ENCODE data around the gene SEMA3D.
"Not testable (repeated sequence)": the region's sequence is repeated elsewhere in the genome, so short reads cannot be mapped to it uniquely, and the experiment has no call there.

SEMA3D gene

GRCh38 chr7:85022064-85022697 is 164.7 kb downstream of the SEMA3D start:
- no peak for DNase-seq

GRCh38 chr7:85021101-85021704 is 165.7 kb downstream of the SEMA3D start:
- DNase-seq, result no peak

GRCh38 chr7:85019778-85020177 is 167.1 kb downstream of the SEMA3D start:
- no peak for DNase-seq

- DNase-seq, result no peak
Observed at GRCh38 chr7:85019176-85019575, 167.7 kb downstream of the SEMA3D start.

GRCh38 chr7:85018498-85018897 is 168.4 kb downstream of the SEMA3D start:
- no peak for DNase-seq

- DNase-seq, result no peak
Observed at GRCh38 chr7:85016286-85016685, 170.6 kb downstream of the SEMA3D start.

- DNase-seq, result no peak
Observed at GRCh38 chr7:85014936-85015660, 171.8 kb downstream of the SEMA3D start.

- no peak for DNase-seq
Observed at GRCh38 chr7:85011127-85011526, 175.7 kb downstream of the SEMA3D start.

- DNase-seq, result no peak
Observed at GRCh38 chr7:85010306-85010705, 176.6 kb downstream of the SEMA3D start.

GRCh38 chr7:85006754-85007153 is 180.1 kb downstream of the SEMA3D start:
- no peak for DNase-seq

GRCh38 chr7:85004402-85004801 is 182.5 kb downstream of the SEMA3D start:
- DNase-seq, result no peak

GRCh38 chr7:85001495-85002345 is 185.1 kb downstream of the SEMA3D start:
- DNase-seq, result no peak

GRCh38 chr7:85000735-85001350 is 186.0 kb downstream of the SEMA3D start:
- no peak for DNase-seq

- no peak for DNase-seq
Observed at GRCh38 chr7:84999450-84999849, 187.4 kb downstream of the SEMA3D start.

GRCh38 chr7:84998665-84999064 is 188.2 kb downstream of the SEMA3D start:
- no peak for DNase-seq

- no peak for DNase-seq
Observed at GRCh38 chr7:84997626-84998025, 189.2 kb downstream of the SEMA3D start.

- not testable (repeated sequence) for DNase-seq
Observed at GRCh38 chr7:84992954-84993353, 193.9 kb downstream of the SEMA3D start.

GRCh38 chr7:84985073-84985784 is 201.6 kb downstream of the SEMA3D start:
- DNase-seq, result no peak

GRCh38 chr7:84982199-84982598 is 204.7 kb downstream of the SEMA3D start:
- DNase-seq, result no peak

GRCh38 chr7:84981055-84981976 is 205.5 kb downstream of the SEMA3D start:
- DNase-seq, result no peak

- DNase-seq, result no peak
Observed at GRCh38 chr7:84975586-84976185, 211.2 kb downstream of the SEMA3D start.

Measured in NCI-H345 (cell line).